ENCODE results near the gene NFATC2.

- TF ChIP-seq POLR2A (IDR thresholded peaks at IDR 0.05; ENCODE audit: low read length) (no peak), GATA1 (IDR thresholded peaks at IDR 0.05; ENCODE audit: low read depth, low read length) (no peak)
These were observed 43.6 kb downstream of the NFATC2 start for GRCh38 chr20:51498765-51499540.
